DOHH2 (cell line): Measurements from ENCODE around the gene RNF187.

Experiments
- H3F3A ChIP-seq: fragments of 200-600 bp; sonication (generic), shearing (Covaris generic); 2 replicates; pipeline ENCODE4 v1.6.0; 2016; ENCODE audit warnings: antibody characterized with exemption, mild to moderate bottlenecking; ENCODE audit not compliant: control insufficient read depth, insufficient read depth
- H3K27ac ChIP-seq: fragments of 200-600 bp; sonication (generic); 2 replicates; pipeline ENCODE4 v1.5.1; 2014; ENCODE audit warnings: low read depth, mild to moderate bottlenecking, low read length, moderate library complexity
- H3K27me3 ChIP-seq: fragments of 200-600 bp; sonication (generic); 2 replicates; pipeline ENCODE4 v1.6.1; 2014; ENCODE audit warnings: mild to moderate bottlenecking, low read length, mixed read lengths; ENCODE audit not compliant: control insufficient read depth
- H3K36me3 ChIP-seq: fragments of 200-600 bp; sonication (generic); 2 replicates; pipeline ENCODE4 v1.6.1; 2014; ENCODE audit warnings: mild to moderate bottlenecking, low read length, moderate library complexity, mixed read lengths; ENCODE audit not compliant: control insufficient read depth
- H3K4me1 ChIP-seq: fragments of 200-600 bp; sonication (generic); 2 replicates; pipeline ENCODE4 v1.6.1; 2014; ENCODE audit warnings: mild to moderate bottlenecking, low read length, mixed read lengths; ENCODE audit not compliant: control insufficient read depth
- H3K4me2 ChIP-seq: fragments of 200-600 bp; sonication (generic); 2 replicates; pipeline ENCODE4 v1.6.0; 2014; ENCODE audit warnings: mild to moderate bottlenecking, low read length, moderate library complexity
- H3K4me3 ChIP-seq: fragments of 200-600 bp; sonication (generic); 2 replicates; pipeline ENCODE4 v1.5.1; 2014; ENCODE audit warnings: mild to moderate bottlenecking, low read length, mixed read lengths
- H3K79me2 ChIP-seq: fragments of 200-600 bp; sonication (generic); 2 replicates; pipeline ENCODE4 v1.6.1; 2014; ENCODE audit warnings: mild to moderate bottlenecking, low read length, mixed read lengths; ENCODE audit not compliant: control insufficient read depth
- H3K9me2 ChIP-seq: fragments of 200-600 bp; sonication (generic); replicated peaks from 2 replicates; pipeline ENCODE4 v1.6.1; 2014; ENCODE audit warnings: mild to moderate bottlenecking, low read length, mixed read lengths; ENCODE audit not compliant: control insufficient read depth
- H3K9me3 ChIP-seq: fragments of 200-600 bp; sonication (generic); 2 replicates; pipeline ENCODE4 v1.6.1; 2014; ENCODE audit warnings: antibody characterized with exemption, low read length, mixed read lengths; ENCODE audit not compliant: control insufficient read depth, insufficient read depth
- H4K20me1 ChIP-seq: fragments of 200-600 bp; sonication (generic); 2 replicates; pipeline ENCODE4 v1.6.0; 2014; ENCODE audit warnings: low read depth, mild to moderate bottlenecking, antibody characterized with exemption, low read length, moderate library complexity; ENCODE audit not compliant: control insufficient read depth, insufficient read depth
- CTCF ChIP-seq: fragments of 200-600 bp; sonication (generic); IDR thresholded peaks from one replicate; pipeline ENCODE4 v1.5.1; 2014; ENCODE audit warnings: antibody characterized with exemption, mild to moderate bottlenecking, low read depth, low read length; ENCODE audit not compliant: poor library complexity, severe bottlenecking
- EZH2phosphoT487 ChIP-seq: fragments of 200-600 bp; sonication (generic); IDR thresholded peaks from 2 replicates; pipeline ENCODE4 v1.6.1; 2017; ENCODE audit warnings: borderline replicate concordance, mild to moderate bottlenecking, antibody characterized with exemption, low read length, moderate library complexity, mixed read lengths

The RNF187 gene

DNA sequence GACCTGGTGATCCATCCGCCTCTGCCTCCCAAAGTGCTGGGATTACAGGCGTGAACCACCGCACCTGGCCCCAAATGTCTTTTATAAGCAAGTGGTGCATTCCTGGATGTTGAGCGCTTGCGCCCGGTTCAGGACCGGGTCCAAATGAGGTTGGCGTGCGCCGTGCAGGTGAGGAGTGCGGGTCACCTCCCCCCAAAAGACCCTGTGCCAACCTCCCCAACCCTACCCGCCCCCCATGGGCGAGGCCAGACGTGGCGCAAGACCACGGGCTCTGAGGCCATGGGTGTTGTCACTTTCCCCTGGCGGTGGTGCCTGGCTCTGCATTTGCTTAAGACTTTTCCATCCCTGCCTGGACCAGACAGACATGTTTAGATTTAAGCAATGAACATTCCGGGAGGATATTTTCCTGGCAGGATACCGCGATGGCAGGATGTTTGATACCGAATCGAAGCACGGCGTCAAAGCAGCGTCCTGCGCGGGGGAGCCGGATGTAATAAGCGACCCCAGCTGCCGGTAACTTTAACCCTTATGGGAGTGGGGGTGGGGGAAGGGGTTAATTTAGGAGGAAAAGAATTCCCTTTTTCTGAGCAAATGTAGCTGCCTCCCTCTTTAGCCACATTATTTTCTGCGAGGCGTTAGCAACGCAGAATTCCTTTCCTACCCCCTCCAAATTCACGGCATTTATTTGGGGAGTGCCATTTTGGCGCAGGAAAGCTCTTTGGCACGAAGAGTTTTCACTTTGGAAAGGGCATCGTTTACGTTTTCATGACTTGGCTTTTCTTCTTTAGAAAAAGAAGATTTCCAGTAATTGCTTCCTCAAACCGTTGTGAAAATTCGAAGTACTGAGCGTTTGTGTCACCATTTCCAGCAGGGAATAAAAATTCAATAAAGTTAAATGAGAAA lies 27.8 kb upstream of the RNF187 start:
- H4K20me1 ChIP-seq: no peaks in the 10 kb centered on the region
- no peaks in the 10 kb centered on the region for H3K79me2 ChIP-seq
- no peak overlapping the region for H3K4me2 ChIP-seq
- H3K27me3 ChIP-seq: peaks cover 21% of the 10 kb centered on the region
- TF ChIP-seq EZH2phosphoT487 (no peak), CTCF (peak; percentile 23)
- H3K36me3 ChIP-seq: no peaks in the 10 kb centered on the region
- H3K27ac ChIP-seq: no peak overlapping the region
- no peaks in the 10 kb centered on the region for H3F3A ChIP-seq
- H3K9me3 ChIP-seq: no peaks in the 10 kb centered on the region
- H3K4me1 ChIP-seq: no peaks in the 10 kb centered on the region
- no peaks in the 10 kb centered on the region for H3K9me2 ChIP-seq
- no peak overlapping the region for H3K4me3 ChIP-seq

- H3K4me2 ChIP-seq: no peak overlapping the region
Observed at GRCh38 chr1:228460821-228461220, 26.4 kb upstream of the RNF187 start.

GRCh38 chr1:228462560-228462959 lies 24.6 kb upstream of the RNF187 start:
- Histone ChIP-seq H3K27ac (no peak overlapping the region), H3K9me3 (no peaks in the 10 kb centered on the region), H3K36me3 (no peaks in the 10 kb centered on the region), H3K4me3 (no peak overlapping the region), H4K20me1 (no peaks in the 10 kb centered on the region), H3K9me2 (no peaks in the 10 kb centered on the region), H3K27me3 (peaks cover 37% of the 10 kb centered on the region), H3K4me2 (no peak overlapping the region), H3K4me1 (no peaks in the 10 kb centered on the region), H3K79me2 (no peaks in the 10 kb centered on the region), H3F3A (no peaks in the 10 kb centered on the region)
- TF ChIP-seq EZH2phosphoT487: no peak
- TF ChIP-seq CTCF: no peak

More at GRCh38 chr1:228460821-228461220, 26.4 kb upstream of the RNF187 start:
- Histone ChIP-seq H3K27me3 (peaks cover 30% of the 10 kb centered on the region), H3F3A (no peaks in the 10 kb centered on the region), H4K20me1 (no peaks in the 10 kb centered on the region), H3K9me2 (no peaks in the 10 kb centered on the region), H3K4me1 (no peaks in the 10 kb centered on the region), H3K79me2 (no peaks in the 10 kb centered on the region), H3K4me3 (no peak overlapping the region), H3K27ac (no peak overlapping the region), H3K36me3 (no peaks in the 10 kb centered on the region), H3K9me3 (no peaks in the 10 kb centered on the region)
- TF ChIP-seq CTCF: no peak
